HepG2 (cell line): ENCODE measurements around the gene TSEN34. TPM values are rescaled to one million over a fixed set of nuclear protein-coding genes. Genes with fewer than 3 reads are reported as not detected.

Experiments used
- ARID3A ChIP-seq: IDR thresholded peaks from 2 replicates; pipeline ENCODE4 v1.6.1; 2012; ENCODE audit warnings: low read depth, low read length, improper control_type of control experiment
- ETS1 ChIP-seq: sonication (generic); formaldehyde crosslinking; IDR thresholded peaks from 2 replicates; pipeline ENCODE4 v1.4.0; 2020; ENCODE audit warnings: missing genetic modification reagents
- HNF1B ChIP-seq: sonication (generic); formaldehyde crosslinking; IDR thresholded peaks from 2 replicates; pipeline ENCODE4 v1.5.1; 2020; ENCODE audit warnings: mild to moderate bottlenecking, moderate library complexity, missing genetic modification reagents
- PLSCR1 ChIP-seq: sonication (generic); formaldehyde crosslinking; IDR thresholded peaks from 2 replicates; pipeline ENCODE4 v1.5.0; 2020; ENCODE audit warnings: missing genetic modification reagents, mild to moderate bottlenecking, borderline replicate concordance
- TBX2 ChIP-seq: sonication (generic); formaldehyde crosslinking; IDR thresholded peaks from 2 replicates; pipeline ENCODE4 v1.5.0; 2020; ENCODE audit warnings: missing genetic modification reagents, mild to moderate bottlenecking, borderline replicate concordance
- THRA ChIP-seq: sonication (generic); formaldehyde crosslinking; IDR thresholded peaks from 2 replicates; pipeline ENCODE4 v1.4.0; 2020; ENCODE audit warnings: missing genetic modification reagents, borderline replicate concordance
- ZBTB40 ChIP-seq, 2 experiments: fragments of 450-650 bp in 1 of 2; sonication (generic) in 1 of 2; formaldehyde crosslinking in 1 of 2; IDR thresholded peaks; 2 replicates each; pipeline versions ENCODE4 v1.6.1 to v1.8.0; 2016 to 2022; ENCODE audit warnings: antibody characterized with exemption in 1 of 2, mild to moderate bottlenecking in 1 of 2, missing genetic modification reagents in 1 of 2
- ZNF781 ChIP-seq: sonication (generic); formaldehyde crosslinking; IDR thresholded peaks from 2 replicates; pipeline ENCODE4 v1.5.1; 2020; ENCODE audit warnings: borderline replicate concordance, mild to moderate bottlenecking, missing genetic modification reagents; ENCODE audit errors: not compliant biosample characterization
- ZSCAN21 ChIP-seq: sonication (generic); formaldehyde crosslinking; IDR thresholded peaks from 2 replicates; pipeline ENCODE4 v1.8.0; 2022; ENCODE audit warnings: mild to moderate bottlenecking, missing genetic modification reagents, moderate library complexity, borderline replicate concordance
- polyA plus RNA-seq, 8 experiments: library from polyadenylated mRNA; depleted of rRNA in 3 of 8; stranded (reverse) in 7 of 8; unstranded in 1 of 8; fragments of >200 nt; fragmentation: Illumina TruSeq in 4 of 8; extraction: Trizol in 4 of 8; gene quantifications; 2 replicates each; pipeline versions ENCODE4 v1.2.1 to v1.2.3, GENCODE V29; 2011 to 2016; ENCODE audit warnings: low read depth in 4 of 8, missing spikeins in 1 of 8, mixed read lengths in 1 of 8; ENCODE audit not compliant: insufficient read depth in 1 of 8
- total RNA-seq, 5 experiments: library from RNA; depleted of rRNA; stranded (reverse); fragments of >200 nt; fragmentation: Illumina TruSeq; extraction: Trizol; gene quantifications; 2 replicates each; pipeline ENCODE4 v1.2.3, GENCODE V29; 2016; ENCODE audit warnings: low read depth in 1 of 5

Gene TSEN34
- total and polyA plus RNA-seq, 2 of the 13 experiments (the other 11 are each of a cell fraction or from before 2014, with no cell fraction given), result 55.1 to 65.4 TPM

GRCh38 chr19:54231077-54231931, 40.2 kb downstream of the TSEN34 start (continued):
- TF ChIP-seq ZBTB40 (IDR thresholded peaks at IDR 0.05) (no peak), ZBTB40 (CRISPR knock-in tag; IDR thresholded peaks at IDR 0.05) (peak; percentile 55), ZNF781 (CRISPR knock-in tag) (no peak), ZSCAN21 (CRISPR knock-in tag) (0 out of 2 replicates have a peak, but pooled peaks have one; percentile 34), ETS1 (CRISPR knock-in tag) (no peak), TBX2 (CRISPR knock-in tag) (0 out of 2 replicates have a peak, but pooled peaks have one; percentile 45), HNF1B (CRISPR knock-in tag) (peak; percentile 52; the same call in 1 of the 2 replicates), THRA (CRISPR knock-in tag) (peak; percentile 67; the same call in 1 of the 2 replicates), PLSCR1 (CRISPR knock-in tag) (no peak), ARID3A (0 out of 2 replicates have a peak, but pooled peaks have one; percentile 15)
